NCI-H2171 (cell line): ENCODE measurements around the gene VIP.
"Not testable (repeated sequence)": the region's sequence is repeated elsewhere in the genome, so short reads cannot be mapped to it uniquely, and the experiment has no call there.

Source experiments
- DNase-seq: peaks from one replicate; lab custom pipeline; 2025; lab: John Stamatoyannopoulos, UW

VIP gene

GRCh38 chr6:152750694-152751093 is at the start of gene VIP:
Gene VIP, plus strand, starts transcription at chr6:152750797. Its CDS starts 1,381 bp downstream, at chr6:152752178.
- DNase-seq, result no peak

GRCh38 chr6:152701081-152701862 is 49.3 kb upstream of the VIP start:
- no peak for DNase-seq

GRCh38 chr6:152701863-152702401 is 48.7 kb upstream of the VIP start:
- DNase-seq, result no peak

- DNase-seq, result not testable (repeated sequence)
These were observed 46.8 kb upstream of the VIP start for GRCh38 chr6:152703750-152704149.

- DNase-seq, result no peak
These were observed 45.3 kb upstream of the VIP start for GRCh38 chr6:152705327-152705726.

GRCh38 chr6:152716322-152716721 is 34.3 kb upstream of the VIP start:
- DNase-seq, result no peak

GRCh38 chr6:152720974-152721373 is 29.6 kb upstream of the VIP start:
- no peak for DNase-seq

GRCh38 chr6:152721956-152722355 is 28.6 kb upstream of the VIP start:
- DNase-seq, result no peak

- no peak for DNase-seq
These were observed 27.2 kb upstream of the VIP start for GRCh38 chr6:152723398-152723797.

GRCh38 chr6:152726313-152726712 is 24.3 kb upstream of the VIP start:
- no peak for DNase-seq

- DNase-seq, result no peak
These were observed 23.1 kb upstream of the VIP start for GRCh38 chr6:152727507-152727906.

- DNase-seq, result no peak
These were observed 16.0 kb upstream of the VIP start for GRCh38 chr6:152734630-152735029.

GRCh38 chr6:152736687-152737273 is 13.8 kb upstream of the VIP start:
- DNase-seq, result no peak

- DNase-seq, result no peak
These were observed 5.0 kb upstream of the VIP start for GRCh38 chr6:152745509-152746171.

GRCh38 chr6:152746172-152746553 is 4.4 kb upstream of the VIP start:
- DNase-seq, result no peak

- DNase-seq, result no peak
These were observed 1.8 kb upstream of the VIP start for GRCh38 chr6:152748843-152749242.

- no peak for DNase-seq
These were observed 1.3 kb upstream of the VIP start for GRCh38 chr6:152749336-152749735.

GRCh38 chr6:152765331-152765730 is 14.7 kb downstream of the VIP start:
- no peak for DNase-seq

GRCh38 chr6:152769159-152769558 is 18.6 kb downstream of the VIP start:
- no peak for DNase-seq

- no peak for DNase-seq
These were observed 19.4 kb downstream of the VIP start for GRCh38 chr6:152769993-152770392.

- no peak for DNase-seq
These were observed 20.6 kb downstream of the VIP start for GRCh38 chr6:152771061-152771687.

GRCh38 chr6:152775428-152775827 is 24.8 kb downstream of the VIP start:
- no peak for DNase-seq

GRCh38 chr6:152776833-152777232 is 26.2 kb downstream of the VIP start:
- DNase-seq, result no peak
